GM12878 (cell line): Measurements from ENCODE around the gene VEZF1. TPM values are rescaled to one million over a fixed set of nuclear protein-coding genes. Genes with fewer than 3 reads are reported as not detected.

Experiments
- CHD4 ChIP-seq: fragments of 200-600 bp; sonication (generic); IDR thresholded peaks from 2 replicates; pipeline ENCODE4 v1.6.1; 2016; ENCODE audit warnings: mild to moderate bottlenecking
- GATAD2B ChIP-seq: fragments of 450-650 bp; conservative IDR thresholded peaks from 2 replicates; pipeline ENCODE4 v1.6.1; 2017; ENCODE audit warnings: low read depth, mild to moderate bottlenecking, moderate library complexity
- JUNB ChIP-seq: IDR thresholded peaks from 2 replicates; pipeline ENCODE4 v1.6.1; 2016; ENCODE audit warnings: antibody characterized with exemption, mild to moderate bottlenecking
- LARP7 ChIP-seq: fragments of 450-650 bp; IDR thresholded peaks from 2 replicates; pipeline ENCODE4 v1.6.1; 2017; ENCODE audit warnings: mild to moderate bottlenecking
- NR2C2 ChIP-seq: IDR thresholded peaks from 2 replicates; pipeline ENCODE4 v1.6.1; 2011; ENCODE audit warnings: borderline replicate concordance, low read depth; ENCODE audit not compliant: control insufficient read depth, insufficient read length
- POLR2AphosphoS5 ChIP-seq: IDR thresholded peaks from 2 replicates; pipeline ENCODE4 v1.6.1; 2011; ENCODE audit warnings: mild to moderate bottlenecking, low read length, inconsistent platforms
- SUPT20H ChIP-seq: IDR thresholded peaks from 2 replicates; pipeline ENCODE4 v1.6.1; 2011; ENCODE audit warnings: low read depth, mild to moderate bottlenecking, low read length, moderate library complexity, borderline replicate concordance; ENCODE audit not compliant: control insufficient read depth
- YY1 ChIP-seq: IDR thresholded peaks from 2 replicates; pipeline ENCODE4 v1.6.1; 2011; ENCODE audit warnings: low read depth, mild to moderate bottlenecking, low read length
- ZBTB11 ChIP-seq: fragments of 450-650 bp; formaldehyde crosslinking; IDR thresholded peaks from 2 replicates; pipeline ENCODE4 v1.5.0; 2022; ENCODE audit warnings: mild to moderate bottlenecking, missing genetic modification characterization
- ZBTB33 ChIP-seq: fragments of 450-650 bp; IDR thresholded peaks from 2 replicates; pipeline ENCODE4 v1.6.1; 2017; ENCODE audit warnings: mild to moderate bottlenecking
- ZNF384 ChIP-seq: IDR thresholded peaks from 2 replicates; pipeline ENCODE4 v1.6.1; 2012; ENCODE audit warnings: low read depth, mild to moderate bottlenecking, low read length, improper control_type of control experiment, borderline replicate concordance
- polyA plus RNA-seq, 11 experiments: library from polyadenylated mRNA; depleted of rRNA in 4 of 11; unstranded in 6 of 11; stranded (reverse) in 5 of 11; fragments of >200 nt; fragmentation: Nextera tagmentation in 4 of 11; fragmentation: Illumina TruSeq in 1 of 11; extraction: Ambion mirVana in 4 of 11; extraction: Trizol in 1 of 11; gene quantifications; 1 replicate in 1 of 11; 2 replicates in 10 of 11; pipeline versions ENCODE4 v1.2.1 to v1.2.3, GENCODE V29; 2011 to 2016; ENCODE audit warnings: inconsistent platforms in 2 of 11, missing spikeins in 2 of 11, low read depth in 1 of 11
- total RNA-seq, 4 experiments: library from RNA; depleted of rRNA in 3 of 4; stranded (reverse); fragments of >200 nt in 3 of 4; fragmentation: Illumina TruSeq in 1 of 4; extraction: Trizol in 1 of 4; gene quantifications; 2 replicates each; pipeline versions ENCODE4 v1.2.1 to v1.2.3, GENCODE V29; 2013 to 2021

The VEZF1 gene
- total and polyA plus RNA-seq, 10 of the 15 experiments (the other 5 are each of a cell fraction or from before 2014, with no cell fraction given) = 9.5 to 28.2 (median 20.3) TPM

GRCh38 chr17:57953219-57953618, 34.8 kb downstream of the VEZF1 start (continued):
- TF ChIP-seq NR2C2 (no peak), ZBTB11 (CRISPR knock-in tag) (no peak), LARP7 (no peak), GATAD2B (no peak), CHD4 (no peak), ZNF384 (no peak), ZBTB33 (no peak), SUPT20H (no peak), POLR2AphosphoS5 (no peak), YY1 (no peak), JUNB (no peak)
